Memory B cell (primary cell): ENCODE results near the gene TREM1.
A peak's percentile ranks its signal among the peaks of the same experiment; 100 is the strongest.
"Not testable (repeated sequence)": the region's sequence is repeated elsewhere in the genome, so short reads cannot be mapped to it uniquely, and the experiment has no call there.

Source experiments
- ATAC-seq: fragments of 150-1000 bp; cut with Tn5 transposase; 2 replicates; pipeline ENCODE4 v1.10.0; 2021; ENCODE audit warnings: low read depth, mild to moderate bottlenecking, moderate library complexity
- DNase-seq, 2 donors: peaks; one replicate each; pipeline ENCODE4 v3.0.0; 2022; ENCODE audit warnings: low spot score in 2 of 2
- H3K27ac Mint-ChIP-seq: one replicate; pipeline ENCODE4 v1.8.0; 2022; ENCODE audit warnings: mild to moderate bottlenecking, moderate library complexity, mixed read lengths
- H3K27me3 Mint-ChIP-seq: one replicate; pipeline ENCODE4 v1.8.0; 2022; ENCODE audit warnings: mixed read lengths
- H3K36me3 Mint-ChIP-seq: one replicate; pipeline ENCODE4 v1.8.0; 2022; ENCODE audit warnings: mild to moderate bottlenecking, mixed read lengths
- H3K4me1 Mint-ChIP-seq: one replicate; pipeline ENCODE4 v1.8.0; 2022; ENCODE audit warnings: mixed read lengths
- H3K4me3 Mint-ChIP-seq: one replicate; pipeline ENCODE4 v1.8.0; 2022; ENCODE audit warnings: mild to moderate bottlenecking, moderate library complexity, mixed read lengths
- H3K9me3 Mint-ChIP-seq: one replicate; pipeline ENCODE4 v1.8.0; 2022; ENCODE audit warnings: mixed read lengths

Gene TREM1

DNA sequence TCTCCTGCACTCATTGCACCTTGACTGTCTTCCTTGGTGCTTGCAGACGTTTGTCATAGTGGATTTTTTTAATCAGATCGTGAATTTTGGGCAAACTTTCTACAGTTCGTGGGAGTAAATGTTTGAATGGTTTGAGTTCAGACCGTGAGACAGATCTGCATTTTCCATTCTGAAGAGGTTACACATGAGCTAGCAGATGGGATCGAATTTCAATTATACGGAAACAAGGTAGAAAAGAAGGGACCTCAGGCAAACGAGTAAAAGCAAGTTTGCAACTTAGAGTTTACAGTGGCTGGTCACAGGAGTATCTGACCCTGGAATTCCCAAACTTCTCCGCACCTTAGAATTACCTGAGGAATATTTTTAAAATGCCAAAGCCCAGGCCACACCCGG is 31.8 kb upstream of the TREM1 start:
- peaks cover 13% of the 10 kb centered on the region for H3K4me1 Mint-ChIP-seq
- peak overlapping the region; percentile 71 for H3K4me3 Mint-ChIP-seq
- DNase-seq (no peak), ATAC-seq (no peak)
- no peaks in the 10 kb centered on the region for H3K9me3 Mint-ChIP-seq
- peaks cover 1% of the 10 kb centered on the region for H3K27me3 Mint-ChIP-seq
- no peaks in the 10 kb centered on the region for H3K36me3 Mint-ChIP-seq
- H3K27ac Mint-ChIP-seq = no peak overlapping the region

DNA sequence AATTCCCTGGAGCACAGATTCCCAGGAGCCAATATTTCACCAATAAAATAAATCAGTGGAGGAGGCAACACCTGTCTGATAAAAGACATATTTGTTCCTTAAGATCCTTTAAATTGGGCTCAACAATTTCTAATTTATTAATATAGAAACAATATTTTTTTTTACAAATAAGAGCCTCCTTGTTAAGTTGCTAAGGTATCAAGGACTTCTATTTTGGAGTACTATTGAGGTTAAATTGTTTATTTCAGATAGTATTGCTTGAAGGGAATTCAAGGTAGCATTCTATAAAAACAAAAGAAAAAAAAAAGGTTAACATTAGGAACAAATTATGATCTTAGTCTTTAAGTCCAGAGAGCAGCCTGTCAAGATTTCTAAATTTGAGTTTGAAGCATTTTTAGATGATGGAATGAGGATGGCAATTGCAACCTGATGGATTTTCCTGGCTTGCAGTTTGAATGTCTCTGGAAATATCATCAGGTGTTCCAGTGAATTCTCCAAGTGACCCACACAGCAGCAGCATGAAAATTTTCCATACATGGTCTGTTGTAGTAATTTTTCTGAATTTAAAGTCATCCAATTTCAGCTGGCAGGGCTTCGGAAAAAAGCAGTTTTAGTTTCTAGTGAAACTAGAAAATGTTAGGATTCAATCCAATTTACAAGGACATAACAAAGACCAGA is 29.6 kb upstream of the TREM1 start:
- Mint-ChIP-seq H3K36me3 (no peaks in the 10 kb centered on the region), H3K27ac (no peak overlapping the region), H3K27me3 (peaks cover 3% of the 10 kb centered on the region), H3K9me3 (no peaks in the 10 kb centered on the region), H3K4me1 (peaks cover 13% of the 10 kb centered on the region), H3K4me3 (no peak overlapping the region)
- no peak for ATAC-seq
- DNase-seq = no peak

DNA sequence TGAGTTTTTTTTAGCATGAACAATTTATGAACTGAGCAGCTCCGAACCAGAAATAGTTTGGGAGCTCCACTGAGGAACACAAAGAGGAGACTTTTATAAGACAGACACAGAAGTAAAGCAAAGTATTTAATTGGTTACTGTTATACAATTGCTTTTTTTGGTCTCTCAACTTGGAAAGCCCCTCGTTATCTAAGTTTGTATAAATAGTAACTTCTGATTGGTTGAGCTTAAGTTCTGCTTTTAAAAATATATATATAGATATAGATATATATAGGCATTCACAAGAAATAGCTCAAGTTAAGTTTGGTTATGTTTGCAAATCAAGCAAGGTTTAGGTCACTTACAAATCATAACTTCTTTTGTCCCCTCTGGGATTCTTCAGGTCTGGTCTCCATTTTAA is 28.7 kb upstream of the TREM1 start:
- DNase-seq = no peak
- H3K36me3 Mint-ChIP-seq = no peaks in the 10 kb centered on the region
- no peak overlapping the region for H3K27ac Mint-ChIP-seq
- no peak overlapping the region for H3K4me3 Mint-ChIP-seq
- H3K9me3 Mint-ChIP-seq = no peaks in the 10 kb centered on the region
- H3K27me3 Mint-ChIP-seq = peaks cover 3% of the 10 kb centered on the region
- H3K4me1 Mint-ChIP-seq = peaks cover 13% of the 10 kb centered on the region
- ATAC-seq = peak; percentile 14

DNA sequence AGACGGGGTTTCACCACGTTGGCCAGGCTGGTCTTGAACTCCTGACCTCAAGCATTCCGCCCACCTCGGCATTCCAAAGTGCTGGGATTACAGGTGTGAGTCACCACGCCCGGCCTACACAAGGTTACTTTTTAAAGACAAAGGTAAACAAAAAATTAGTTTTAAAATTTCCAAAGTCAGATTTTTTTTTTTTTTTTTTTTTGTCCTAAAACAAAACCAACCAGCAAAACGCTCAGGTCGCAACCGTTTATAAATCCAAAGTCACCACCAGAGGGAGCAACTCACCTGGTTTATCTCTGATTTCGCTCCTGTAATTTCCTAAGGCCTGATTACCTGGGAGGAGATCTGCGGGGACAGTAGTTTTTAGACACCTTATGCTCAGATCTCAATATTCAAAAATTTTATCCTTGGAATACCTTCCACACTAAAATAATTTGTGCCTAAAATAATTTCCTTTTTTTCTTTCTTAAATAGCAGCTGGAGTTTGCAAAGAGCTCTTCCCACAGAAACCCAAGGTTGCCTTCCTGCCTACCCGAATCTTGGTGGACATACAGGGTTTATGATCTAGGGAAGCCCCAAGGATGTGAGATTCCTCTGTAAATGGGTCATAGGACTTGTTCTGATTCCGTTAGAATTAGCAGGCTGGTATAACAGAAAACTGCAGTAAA is 19.8 kb upstream of the TREM1 start:
- Mint-ChIP-seq H3K27ac (no peak overlapping the region), H3K9me3 (no peaks in the 10 kb centered on the region), H3K4me3 (no peak overlapping the region), H3K4me1 (peaks cover 10% of the 10 kb centered on the region), H3K36me3 (no peaks in the 10 kb centered on the region), H3K27me3 (no peaks in the 10 kb centered on the region)
- peak in 1 of 2 donors; percentile 34 for DNase-seq
- ATAC-seq = no peak

DNA sequence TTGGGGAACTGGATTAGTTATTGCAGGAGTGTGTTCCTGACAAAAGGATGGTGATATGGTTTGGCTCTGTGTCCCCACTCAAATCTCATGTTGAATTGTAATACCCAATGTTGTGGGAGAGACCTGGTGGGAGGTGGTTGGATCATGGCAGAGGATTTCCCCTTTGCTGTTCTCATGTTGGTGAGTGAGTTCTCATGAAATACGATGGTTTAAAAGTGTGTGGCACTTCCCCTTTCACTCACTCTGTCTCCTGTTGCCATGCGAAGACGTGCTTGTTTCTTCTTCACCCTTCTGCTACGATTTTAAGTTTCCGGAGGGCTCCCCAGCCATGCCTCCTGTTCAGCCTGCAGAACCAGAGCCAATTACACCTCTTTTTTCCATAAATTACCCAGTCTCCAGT is 16.2 kb upstream of the TREM1 start:
- H3K4me3 Mint-ChIP-seq = peak overlapping the region; percentile 9
- DNase-seq = no peak
- H3K9me3 Mint-ChIP-seq = peaks cover 4% of the 10 kb centered on the region
- peak overlapping the region; percentile 90 for H3K27ac Mint-ChIP-seq
- peaks cover 24% of the 10 kb centered on the region for H3K4me1 Mint-ChIP-seq
- H3K36me3 Mint-ChIP-seq = no peaks in the 10 kb centered on the region
- H3K27me3 Mint-ChIP-seq = no peaks in the 10 kb centered on the region
- peak; percentile 84 for ATAC-seq

DNA sequence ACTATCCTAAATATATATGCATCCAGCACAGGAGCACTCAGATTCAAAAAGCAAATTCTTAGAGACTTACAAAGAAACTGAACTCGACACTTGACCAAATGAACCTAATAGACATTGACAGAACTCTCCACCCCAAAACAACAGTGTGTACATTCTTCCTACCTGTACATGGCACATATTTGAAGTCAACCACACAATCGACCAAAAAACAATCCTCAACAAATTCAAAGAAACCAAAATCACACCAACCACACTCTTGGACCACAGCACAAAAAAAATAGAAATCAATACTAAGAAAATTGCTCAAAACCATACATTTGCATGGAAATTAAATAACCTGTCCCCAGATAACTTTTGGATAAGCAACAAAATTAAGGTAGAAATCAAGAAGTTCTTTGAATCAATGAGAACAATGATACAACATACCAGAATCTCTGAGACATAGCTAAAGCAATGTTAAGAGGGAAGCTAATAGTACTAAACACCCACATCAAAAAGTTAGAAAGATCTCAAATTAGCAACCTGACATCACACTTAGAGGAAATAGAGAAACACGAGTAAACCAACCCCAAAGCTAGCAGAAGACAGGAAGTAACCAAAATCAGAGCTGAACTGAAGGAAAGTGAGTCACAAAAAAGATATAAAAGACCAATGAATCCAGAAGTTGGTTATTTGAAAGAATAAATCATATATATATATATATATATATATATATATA is 12.5 kb upstream of the TREM1 start:
- no peaks in the 10 kb centered on the region for H3K36me3 Mint-ChIP-seq
- peaks cover 7% of the 10 kb centered on the region for H3K9me3 Mint-ChIP-seq
- DNase-seq (no peak), ATAC-seq (peak; percentile 70)
- peak overlapping the region; percentile 71 for H3K27ac Mint-ChIP-seq
- H3K27me3 Mint-ChIP-seq = no peaks in the 10 kb centered on the region
- H3K4me1 Mint-ChIP-seq = peaks cover 24% of the 10 kb centered on the region
- H3K4me3 Mint-ChIP-seq = peak overlapping the region; percentile 6

DNA sequence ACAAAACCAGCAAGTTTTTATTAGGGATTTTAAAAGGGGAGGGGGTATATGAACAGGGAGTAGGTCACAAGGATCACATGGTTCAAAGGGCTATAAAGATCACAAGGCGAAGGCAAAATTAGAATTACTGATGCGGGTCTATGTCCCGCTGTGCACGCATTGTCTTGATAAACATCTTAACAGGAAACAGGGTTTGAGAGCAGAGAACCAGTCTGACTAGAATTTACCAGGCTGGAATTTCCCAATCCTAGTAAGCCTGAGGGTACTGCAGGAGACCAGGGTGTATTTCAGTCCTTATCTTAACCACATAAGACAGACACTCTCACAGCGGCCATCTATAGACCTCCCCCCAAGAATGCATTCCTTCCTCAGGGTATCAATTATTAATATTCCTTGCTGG is 10.8 kb upstream of the TREM1 start:
- H3K27ac Mint-ChIP-seq, H3K27me3 Mint-ChIP-seq, ATAC-seq, H3K9me3 Mint-ChIP-seq, H3K4me3 Mint-ChIP-seq, DNase-seq, H3K36me3 Mint-ChIP-seq: not testable (repeated sequence)
- H3K4me1 Mint-ChIP-seq = peaks cover 18% of the 10 kb centered on the region

DNA sequence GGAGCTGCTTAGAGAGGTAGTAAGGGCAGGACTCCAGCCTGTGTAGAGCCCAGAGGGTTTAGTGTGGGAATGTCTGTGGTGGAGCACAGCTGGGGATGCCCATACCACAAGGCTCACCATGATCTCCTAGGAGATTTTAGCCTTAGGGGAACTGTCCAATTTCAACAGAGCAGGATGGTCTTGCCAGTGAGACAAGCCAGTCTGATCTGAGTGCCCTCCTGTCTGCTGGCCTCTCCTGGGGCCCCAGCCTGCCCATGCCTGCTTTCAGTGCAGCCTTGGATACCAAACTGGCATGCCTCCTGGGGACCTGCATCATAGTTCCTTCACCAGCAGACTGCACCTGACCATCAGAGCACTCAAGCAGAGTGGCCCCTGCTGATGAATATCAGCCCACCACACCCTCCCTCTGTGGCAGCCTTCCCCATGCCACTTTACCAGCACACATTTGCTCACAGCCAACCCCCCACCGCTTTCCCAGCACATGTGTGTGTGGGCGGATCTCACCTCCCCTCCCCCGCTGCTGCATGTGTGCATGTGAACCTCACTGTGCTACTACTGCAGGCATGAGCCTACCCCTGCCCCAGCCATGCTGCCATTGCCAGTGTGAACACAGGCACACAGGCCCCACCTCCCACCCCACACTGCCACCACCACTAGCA is 7.9 kb upstream of the TREM1 start:
- DNase-seq = no peak
- Mint-ChIP-seq H3K36me3 (no peaks in the 10 kb centered on the region), H3K27me3 (no peaks in the 10 kb centered on the region), H3K4me1 (peaks cover 10% of the 10 kb centered on the region), H3K4me3 (no peak overlapping the region), H3K9me3 (peaks cover 7% of the 10 kb centered on the region), H3K27ac (no peak overlapping the region)
- no peak for ATAC-seq

DNA sequence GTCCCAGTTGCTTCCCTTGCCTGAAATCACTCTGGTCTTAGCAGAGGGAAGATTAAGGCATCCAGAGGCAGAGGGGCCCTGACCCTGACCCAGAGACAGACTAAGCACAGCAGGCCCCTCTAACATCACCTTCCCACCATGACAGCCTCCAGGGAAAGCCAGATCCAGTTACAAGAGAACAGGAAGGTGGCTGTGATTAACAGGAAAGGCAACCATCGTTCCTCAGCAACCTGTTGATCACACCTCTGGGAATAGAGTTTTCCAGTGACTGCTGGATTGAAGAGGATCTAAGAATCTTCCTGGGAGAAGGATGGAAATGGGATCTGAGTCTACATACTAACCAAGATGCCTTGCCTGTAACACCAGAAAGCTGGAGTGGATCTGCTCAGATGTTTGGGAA is 5.2 kb upstream of the TREM1 start:
- ATAC-seq = no peak
- H3K4me1 Mint-ChIP-seq = peaks cover 2% of the 10 kb centered on the region
- DNase-seq = no peak
- H3K27me3 Mint-ChIP-seq = no peaks in the 10 kb centered on the region
- no peak overlapping the region for H3K4me3 Mint-ChIP-seq
- H3K27ac Mint-ChIP-seq = no peak overlapping the region
- H3K9me3 Mint-ChIP-seq = no peaks in the 10 kb centered on the region
- no peaks in the 10 kb centered on the region for H3K36me3 Mint-ChIP-seq

DNA sequence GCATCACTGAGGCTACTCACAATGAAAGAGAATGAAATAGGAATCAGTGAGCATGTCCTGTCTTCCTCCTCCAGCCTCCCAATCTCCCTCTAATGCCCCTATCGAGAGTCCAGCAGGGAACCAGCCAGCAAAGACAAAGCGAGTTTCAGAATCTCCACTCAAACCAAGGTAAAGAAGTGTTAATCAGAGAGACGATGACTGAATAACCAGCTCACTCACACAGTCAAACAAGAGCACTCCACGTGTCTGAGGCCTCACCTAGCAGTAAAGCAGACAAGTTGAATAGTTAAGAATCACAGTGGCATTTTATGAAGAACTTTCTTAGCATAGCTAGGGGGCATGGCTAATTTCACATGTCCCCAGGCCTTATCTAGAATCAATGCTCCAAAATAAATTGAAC is 3.3 kb upstream of the TREM1 start:
- no peaks in the 10 kb centered on the region for H3K36me3 Mint-ChIP-seq
- peaks cover 2% of the 10 kb centered on the region for H3K4me1 Mint-ChIP-seq

DNA sequence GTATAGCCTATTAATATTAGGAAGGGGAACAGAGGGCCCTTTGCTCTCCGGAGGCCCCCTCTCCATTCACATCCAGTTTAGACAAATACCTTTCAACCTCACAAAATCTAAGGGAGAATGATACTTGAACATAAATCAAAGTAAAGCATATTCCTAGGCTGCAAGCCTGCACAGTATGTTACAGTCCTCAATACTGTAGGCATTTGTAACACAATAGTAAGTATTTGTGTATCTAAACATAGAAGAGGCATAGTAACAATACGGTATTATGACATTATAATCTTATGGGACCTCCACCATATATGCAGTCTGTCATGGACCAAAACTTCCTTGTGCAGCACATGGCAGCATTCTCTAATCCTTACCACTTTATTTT is 2.3 kb upstream of the TREM1 start:
- no peak overlapping the region for H3K27ac Mint-ChIP-seq
- H3K9me3 Mint-ChIP-seq = no peaks in the 10 kb centered on the region
- no peaks in the 10 kb centered on the region for H3K36me3 Mint-ChIP-seq
- H3K4me3 Mint-ChIP-seq = no peak overlapping the region
- H3K4me1 Mint-ChIP-seq = peaks cover 2% of the 10 kb centered on the region
- ATAC-seq (no peak), DNase-seq (no peak)
- H3K27me3 Mint-ChIP-seq = peaks cover 4% of the 10 kb centered on the region

More for the DNA sequence above, 3.3 kb upstream of the TREM1 start:
- Mint-ChIP-seq H3K4me3 (no peak overlapping the region), H3K27me3 (peaks cover 4% of the 10 kb centered on the region), H3K27ac (no peak overlapping the region), H3K9me3 (no peaks in the 10 kb centered on the region)
- no peak for DNase-seq
- ATAC-seq = no peak

DNA sequence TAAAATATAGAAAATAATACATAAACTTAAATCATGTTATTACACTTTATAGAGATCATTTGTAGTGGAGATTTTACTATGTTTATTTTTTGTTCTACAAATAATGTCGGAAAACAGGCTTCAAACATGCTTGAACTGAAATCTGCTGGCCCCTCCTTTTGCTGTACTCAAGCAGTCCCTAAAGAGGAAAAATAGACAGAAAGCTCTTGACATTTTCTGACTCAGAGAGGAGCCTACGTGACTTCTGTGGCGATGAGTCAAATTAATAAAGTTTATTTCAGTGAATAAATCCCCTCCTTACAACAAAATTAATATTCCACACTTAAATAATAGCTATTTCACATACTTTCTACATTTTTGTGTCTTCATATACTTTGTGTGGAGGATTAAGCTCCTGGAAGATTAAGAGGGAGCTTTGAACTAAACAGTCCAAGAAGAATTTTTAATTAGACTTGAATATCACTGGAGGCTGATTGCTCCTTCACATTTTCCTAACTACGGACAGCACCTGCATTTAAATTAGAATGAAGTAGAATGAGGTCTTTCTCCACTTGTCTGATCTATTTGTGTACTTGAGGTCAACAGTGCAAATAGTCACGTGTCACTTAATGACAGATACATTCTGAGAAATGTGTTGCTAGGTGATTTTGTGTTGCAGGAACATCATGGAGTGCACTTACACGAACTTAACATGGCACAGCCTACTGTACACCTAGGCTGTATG is 1.7 kb upstream of the TREM1 start:
- no peaks in the 10 kb centered on the region for H3K36me3 Mint-ChIP-seq
- ATAC-seq = peak; percentile 78

DNA sequence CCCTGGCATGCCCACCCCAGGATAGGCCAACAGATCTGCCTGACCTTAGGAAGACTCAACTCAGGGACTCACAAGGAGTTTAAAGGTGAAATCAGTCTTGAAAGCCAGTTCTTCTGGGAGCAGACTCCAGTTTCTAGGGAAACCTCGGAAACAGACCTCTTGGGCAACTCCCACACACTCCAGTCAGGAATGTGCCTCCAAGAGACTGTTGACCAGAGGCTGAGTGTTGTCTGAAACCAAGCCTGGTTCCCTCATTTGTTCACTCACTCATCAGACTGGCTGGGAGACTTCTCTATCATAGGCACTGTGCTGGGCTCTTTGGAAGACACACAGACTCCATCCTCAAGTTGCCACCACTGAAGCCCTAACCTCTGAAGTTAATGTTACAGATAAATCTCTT is 1.8 kb downstream of the TREM1 start:
- H3K27ac Mint-ChIP-seq = no peak overlapping the region
- peaks cover 7% of the 10 kb centered on the region for H3K27me3 Mint-ChIP-seq
- no peak overlapping the region for H3K4me3 Mint-ChIP-seq
- H3K9me3 Mint-ChIP-seq = peaks cover 2% of the 10 kb centered on the region
- DNase-seq = no peak
- peaks cover 2% of the 10 kb centered on the region for H3K4me1 Mint-ChIP-seq
- H3K36me3 Mint-ChIP-seq = peaks cover 3% of the 10 kb centered on the region
- no peak for ATAC-seq

More for the DNA sequence above, 1.7 kb upstream of the TREM1 start:
- Mint-ChIP-seq H3K27ac (no peak overlapping the region), H3K4me3 (no peak overlapping the region), H3K4me1 (peaks cover 2% of the 10 kb centered on the region), H3K9me3 (no peaks in the 10 kb centered on the region), H3K27me3 (peaks cover 4% of the 10 kb centered on the region)
- no peak for DNase-seq
